HL-60 (cell line): Measurements from ENCODE around the gene TMEM235.
A peak's percentile ranks its signal among the peaks of the same experiment; 100 is the strongest.

Experiments
- DNase-seq, 2 experiments: peaks; one replicate each; pipeline ENCODE4 v3.0.0-alpha.2; 2010 to 2020; ENCODE audit warnings: low read depth in 1 of 2, low spot score in 1 of 2
- H3K27ac ChIP-seq: fragments of 250-450 bp; sonication (Bioruptor Pico); replicated peaks from 2 replicates; pipeline ENCODE4 v1.5.1; 2020; ENCODE audit warnings: mild to moderate bottlenecking, moderate library complexity
- H3K27me3 ChIP-seq: fragments of 250-450 bp; sonication (Bioruptor Pico); 2 replicates; pipeline ENCODE4 v1.5.1; 2021; ENCODE audit warnings: mild to moderate bottlenecking, moderate library complexity; ENCODE audit not compliant: insufficient read depth, poor library complexity, severe bottlenecking
- H3K4me3 ChIP-seq: replicated peaks from 2 replicates; pipeline ENCODE4 v1.5.1; 2011; ENCODE audit warnings: mild to moderate bottlenecking, control low read depth, low read length; ENCODE audit not compliant: insufficient read depth
- GABPA ChIP-seq: IDR thresholded peaks from 2 replicates; pipeline ENCODE4 v1.6.1; 2012; ENCODE audit warnings: low read depth
- POLR2AphosphoS5 ChIP-seq: IDR thresholded peaks from 2 replicates; pipeline ENCODE4 v1.6.1; 2012; ENCODE audit warnings: low read depth
- REST ChIP-seq: IDR thresholded peaks from 2 replicates; pipeline ENCODE4 v1.6.1; 2012; ENCODE audit warnings: low read depth; ENCODE audit not compliant: insufficient replicate concordance
- SPI1 ChIP-seq: IDR thresholded peaks from 2 replicates; pipeline ENCODE4 v1.6.1; 2012; ENCODE audit warnings: low read depth, mild to moderate bottlenecking, borderline replicate concordance
- TF ChIP-seq, protein P1 (sequence below): IDR thresholded peaks from one replicate; pipeline ENCODE4 v1.5.1; 2011; ENCODE audit warnings: low read length, control low read depth, inconsistent platforms; ENCODE audit not compliant: insufficient read depth

Gene TMEM235

GRCh38 chr17:78214016-78214705 is 17.3 kb upstream of the TMEM235 start, which contains the start of gene BIRC5:
BIRC5 (plus strand) TSS chr17:78214253; CDS start chr17:78214317, 64 bp downstream.
- Histone ChIP-seq H3K27me3 (no peaks in the 10 kb centered on the region), H3K27ac (peak within 1 kb of the TSS; percentile 92), H3K4me3 (peak within 1 kb of the TSS; percentile 99)
- TF ChIP-seq POLR2AphosphoS5 (peak; percentile 69; the same call in 1 of the 2 replicates), GABPA (no peak)
- peak; percentile 66 to 89 for DNase-seq

DNA sequence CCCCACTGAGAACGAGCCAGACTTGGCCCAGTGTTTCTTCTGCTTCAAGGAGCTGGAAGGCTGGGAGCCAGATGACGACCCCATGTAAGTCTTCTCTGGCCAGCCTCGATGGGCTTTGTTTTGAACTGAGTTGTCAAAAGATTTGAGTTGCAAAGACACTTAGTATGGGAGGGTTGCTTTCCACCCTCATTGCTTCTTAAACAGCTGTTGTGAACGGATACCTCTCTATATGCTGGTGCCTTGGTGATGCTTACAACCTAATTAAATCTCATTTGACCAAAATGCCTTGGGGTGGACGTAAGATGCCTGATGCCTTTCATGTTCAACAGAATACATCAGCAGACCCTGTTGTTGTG is 16.7 kb upstream of the TMEM235 start:
- H3K4me3 ChIP-seq: peak overlapping the region; percentile 99
- TF ChIP-seq, protein P1, sequence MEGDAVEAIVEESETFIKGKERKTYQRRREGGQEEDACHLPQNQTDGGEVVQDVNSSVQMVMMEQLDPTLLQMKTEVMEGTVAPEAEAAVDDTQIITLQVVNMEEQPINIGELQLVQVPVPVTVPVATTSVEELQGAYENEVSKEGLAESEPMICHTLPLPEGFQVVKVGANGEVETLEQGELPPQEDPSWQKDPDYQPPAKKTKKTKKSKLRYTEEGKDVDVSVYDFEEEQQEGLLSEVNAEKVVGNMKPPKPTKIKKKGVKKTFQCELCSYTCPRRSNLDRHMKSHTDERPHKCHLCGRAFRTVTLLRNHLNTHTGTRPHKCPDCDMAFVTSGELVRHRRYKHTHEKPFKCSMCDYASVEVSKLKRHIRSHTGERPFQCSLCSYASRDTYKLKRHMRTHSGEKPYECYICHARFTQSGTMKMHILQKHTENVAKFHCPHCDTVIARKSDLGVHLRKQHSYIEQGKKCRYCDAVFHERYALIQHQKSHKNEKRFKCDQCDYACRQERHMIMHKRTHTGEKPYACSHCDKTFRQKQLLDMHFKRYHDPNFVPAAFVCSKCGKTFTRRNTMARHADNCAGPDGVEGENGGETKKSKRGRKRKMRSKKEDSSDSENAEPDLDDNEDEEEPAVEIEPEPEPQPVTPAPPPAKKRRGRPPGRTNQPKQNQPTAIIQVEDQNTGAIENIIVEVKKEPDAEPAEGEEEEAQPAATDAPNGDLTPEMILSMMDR: no peak
- TF ChIP-seq POLR2AphosphoS5 (no peak), REST (no peak), SPI1 (no peak), GABPA (no peak)
- no peaks in the 10 kb centered on the region for H3K27me3 ChIP-seq
- peak overlapping the region; percentile 92 for H3K27ac ChIP-seq
- no peak for DNase-seq

GRCh38 chr17:78219396-78220150 is 11.9 kb upstream of the TMEM235 start:
- H3K4me3 ChIP-seq: no peak overlapping the region
- H3K27me3 ChIP-seq: no peaks in the 10 kb centered on the region
- DNase-seq: no peak
- no peak overlapping the region for H3K27ac ChIP-seq
- no peak for TF ChIP-seq REST
- no peak for TF ChIP-seq POLR2AphosphoS5
- TF ChIP-seq GABPA: no peak
- TF ChIP-seq, protein P1: no peak
- TF ChIP-seq SPI1: no peak

- TF ChIP-seq GABPA (no peak), POLR2AphosphoS5 (no peak), REST (no peak), SPI1 (no peak)
- TF ChIP-seq, protein P1: no peak
- Histone ChIP-seq H3K27me3 (peaks cover 10% of the 10 kb centered on the region), H3K27ac (no peak overlapping the region), H3K4me3 (no peak overlapping the region)
- DNase-seq: no peak
Observed at GRCh38 chr17:78223061-78223460, 8.4 kb upstream of the TMEM235 start.
